HG03139 (cell line): ENCODE results near the gene NECTIN4.
A peak's percentile ranks its signal among the peaks of the same experiment; 100 is the strongest.
"Not testable (repeated sequence)": the region's sequence is repeated elsewhere in the genome, so short reads cannot be mapped to it uniquely, and the experiment has no call there.

Experiments used
- ATAC-seq: cut with Tn5 transposase; IDR thresholded peaks from one replicate; pipeline ENCODE4 v1.9.1; 2021; ENCODE audit not compliant: unreplicated experiment

NECTIN4 gene

DNA sequence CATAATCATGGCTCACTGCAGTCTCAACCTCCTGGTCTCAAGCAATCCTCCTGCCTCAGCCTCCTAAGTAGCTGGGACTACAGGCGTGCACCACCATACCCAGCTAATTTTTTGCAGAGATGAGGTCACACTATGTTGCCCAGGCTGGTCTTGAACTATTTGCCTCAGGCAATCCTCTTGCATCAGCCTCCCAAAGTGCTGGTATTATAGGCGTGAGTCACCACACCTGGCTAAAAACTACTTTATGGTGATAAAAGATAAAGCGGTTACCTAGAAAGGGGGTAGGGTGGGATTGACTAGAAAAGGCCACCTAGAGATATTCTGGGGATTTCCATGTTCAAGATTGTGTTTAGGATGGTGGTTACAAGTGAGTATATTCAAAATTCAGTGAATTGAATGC, 55.6 kb downstream of the NECTIN4 start:
- ATAC-seq: no peak

DNA sequence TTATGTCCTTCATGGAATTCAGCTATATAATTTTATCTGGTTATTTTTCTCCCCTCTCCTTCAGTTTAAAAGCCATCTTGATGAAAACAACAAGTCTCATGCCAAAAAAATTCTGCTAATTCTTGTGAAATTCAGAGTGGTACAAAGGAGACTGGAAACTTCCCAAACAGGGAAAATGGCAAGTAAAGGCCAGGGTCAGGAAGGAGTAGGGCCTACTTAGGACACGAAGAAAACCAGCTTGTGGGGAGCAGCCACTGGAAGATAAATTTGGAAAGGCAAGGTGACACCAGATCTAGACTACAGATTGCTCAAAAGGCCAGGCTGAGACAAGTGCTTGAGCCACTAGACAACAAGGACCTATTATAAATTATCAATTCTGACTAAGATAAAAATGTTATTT, 56.9 kb downstream of the NECTIN4 start:
- no peak for ATAC-seq

DNA sequence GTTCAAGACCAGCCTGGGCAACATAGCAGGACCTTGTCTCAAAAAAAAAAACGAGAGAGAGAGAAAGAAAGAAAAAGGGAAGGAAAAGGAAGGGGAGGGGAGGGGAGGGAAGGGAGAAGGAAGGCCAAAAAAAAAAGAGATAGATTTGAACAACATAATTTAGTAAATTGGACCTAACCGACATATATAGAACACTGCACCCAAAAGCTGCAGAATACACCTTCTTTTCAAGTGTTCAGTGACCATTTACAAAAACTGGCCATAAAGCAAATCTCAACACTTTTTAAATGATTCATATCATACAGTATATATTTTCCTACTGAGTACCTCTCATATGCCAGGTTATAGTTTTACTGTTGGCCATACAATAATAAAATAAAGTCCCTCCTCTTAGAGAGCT, 57.5 kb downstream of the NECTIN4 start:
- ATAC-seq: no peak

DNA sequence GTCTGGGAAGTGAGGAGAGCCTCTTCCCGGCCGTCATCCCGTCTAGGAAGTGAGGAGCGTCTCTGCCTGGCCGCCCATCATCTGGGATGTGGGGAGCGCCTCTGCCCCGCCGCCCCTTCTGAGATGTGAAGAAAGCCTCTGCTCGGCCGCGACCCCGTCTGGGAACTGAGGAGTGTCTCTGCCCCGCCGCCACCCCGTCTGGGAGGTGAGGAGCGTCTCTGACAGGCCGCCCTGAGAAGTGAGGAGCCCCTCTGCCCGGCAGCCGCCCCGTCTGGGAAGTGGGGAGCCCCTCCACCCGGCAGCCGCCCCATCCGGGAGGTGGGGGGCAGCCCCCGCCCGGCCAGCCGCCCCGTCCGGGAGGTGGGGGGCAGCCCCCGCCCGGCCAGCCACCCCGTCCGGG, 59.9 kb downstream of the NECTIN4 start:
- ATAC-seq: not testable (repeated sequence)

DNA sequence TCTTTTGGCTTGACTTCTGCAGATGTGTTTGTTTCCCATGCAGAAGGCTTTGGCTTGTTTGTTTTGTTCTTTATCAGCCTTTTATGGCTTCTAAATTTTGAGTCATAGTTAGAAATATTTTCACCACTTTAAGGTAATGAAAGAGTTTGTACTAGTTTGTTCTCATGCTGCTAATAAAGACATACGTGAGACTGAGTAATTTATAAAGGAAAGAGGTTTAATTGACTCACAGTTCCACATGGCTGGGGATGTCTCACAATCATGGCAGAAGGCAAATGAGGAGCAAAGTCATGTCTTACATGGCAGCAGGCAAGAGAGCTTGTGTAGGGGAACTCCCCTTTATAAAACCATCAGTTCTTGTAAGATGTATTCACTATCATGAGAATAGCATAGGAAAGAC, 62.4 kb downstream of the NECTIN4 start:
- not testable (repeated sequence) for ATAC-seq

DNA sequence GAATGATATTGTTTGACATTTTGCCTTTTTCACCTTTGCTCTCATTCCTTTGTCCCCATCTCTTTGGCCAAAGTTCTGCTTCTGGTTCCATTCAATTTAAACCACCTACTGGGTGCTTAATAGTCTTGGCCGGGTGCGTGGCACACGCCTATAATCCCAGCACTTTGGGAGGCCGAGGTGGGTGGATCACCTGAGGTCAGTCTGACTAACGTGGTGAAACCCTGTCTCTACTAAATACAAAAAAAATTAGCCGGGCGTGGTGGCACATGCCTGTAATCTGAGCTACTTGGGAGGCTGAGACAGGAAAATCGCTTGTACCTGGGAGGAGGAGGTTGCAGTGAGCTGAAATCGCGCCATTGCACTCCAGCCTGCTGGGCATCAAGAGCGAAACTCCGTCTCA, 66.9 kb downstream of the NECTIN4 start:
- ATAC-seq: not testable (repeated sequence)

DNA sequence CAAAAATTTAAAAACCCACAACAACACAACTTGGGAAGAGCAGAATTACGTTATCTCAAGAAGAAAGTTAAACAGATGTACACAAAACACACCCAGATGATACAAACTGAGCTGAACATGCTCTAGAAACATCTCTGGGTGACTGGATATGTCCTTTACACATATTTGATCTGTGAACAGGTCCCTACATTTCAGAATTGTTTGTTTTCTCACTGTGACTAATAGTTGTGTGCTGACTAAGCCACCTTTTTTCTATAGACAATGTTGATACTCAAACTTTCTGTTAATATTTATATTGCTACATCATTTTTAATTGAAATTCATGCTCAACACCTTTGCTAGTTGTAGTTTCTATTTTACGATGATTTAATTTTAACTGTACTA, 67.4 kb downstream of the NECTIN4 start:
- no peak for ATAC-seq

DNA sequence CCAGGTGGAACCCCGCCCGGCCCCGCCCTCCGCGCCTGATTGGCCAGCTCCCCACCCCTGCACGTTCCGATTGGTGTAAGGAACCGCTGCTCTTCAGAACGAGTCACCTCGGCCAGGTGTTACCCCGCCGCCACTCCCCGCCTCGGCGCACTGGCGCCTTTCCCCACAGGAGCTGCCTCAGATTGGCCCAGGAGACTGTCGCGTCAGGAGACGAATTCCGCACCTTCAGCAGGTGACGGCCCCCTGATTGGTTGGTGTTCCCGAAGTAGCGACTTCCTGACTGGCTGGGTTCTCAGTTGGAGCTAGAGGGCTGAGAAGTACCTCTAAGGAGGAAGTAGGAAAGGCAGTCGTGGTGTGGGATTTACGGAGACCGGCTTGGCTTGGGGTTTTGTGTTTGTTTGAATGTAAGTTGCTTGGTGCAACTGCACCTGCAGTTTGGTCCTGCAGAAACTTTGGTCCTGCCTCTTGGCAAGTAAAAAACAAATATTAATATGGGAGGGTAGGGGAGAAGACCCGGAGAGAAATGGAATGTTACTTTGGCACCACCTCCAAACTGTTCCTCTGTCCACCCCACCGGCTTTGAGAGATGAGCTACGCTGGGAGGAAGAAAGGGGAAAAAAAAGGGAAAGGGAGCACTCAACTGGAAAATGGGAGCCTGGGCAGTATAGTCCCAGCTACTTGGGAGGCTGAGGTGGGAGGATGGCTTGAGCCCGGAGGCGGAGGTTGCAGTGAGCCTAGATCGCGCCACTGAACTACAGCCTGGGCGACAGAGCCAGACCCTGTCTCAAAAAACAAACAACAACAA, 68.0 kb downstream of the NECTIN4 start:
- ATAC-seq: peak; percentile 83
